ENCODE results near the gene TMTC1.
"Not testable (repeated sequence)": the region's sequence is repeated elsewhere in the genome, so short reads cannot be mapped to it uniquely, and the experiment has no call there.

The TMTC1 gene

GRCh38 chr12:29656762-29657538 is 126.8 kb downstream of the TMTC1 start:
- no peak for DNase-seq

- no peak for DNase-seq
Measured at GRCh38 chr12:29655861-29656260, 127.9 kb downstream of the TMTC1 start.

GRCh38 chr12:29653286-29653685 is 130.5 kb downstream of the TMTC1 start:
- no peak for DNase-seq

GRCh38 chr12:29650371-29650770 is 133.4 kb downstream of the TMTC1 start:
- no peak for DNase-seq

- DNase-seq, result no peak
Measured at GRCh38 chr12:29649722-29650121, 134.0 kb downstream of the TMTC1 start.

- DNase-seq, result no peak
Measured at GRCh38 chr12:29644536-29645162, 139.1 kb downstream of the TMTC1 start.

- no peak for DNase-seq
Measured at GRCh38 chr12:29640589-29641345, 143.0 kb downstream of the TMTC1 start.

GRCh38 chr12:29639893-29640495 is 143.7 kb downstream of the TMTC1 start:
- DNase-seq, result no peak

GRCh38 chr12:29638528-29638927 is 145.2 kb downstream of the TMTC1 start:
- DNase-seq, result no peak

GRCh38 chr12:29634057-29634456 is 149.7 kb downstream of the TMTC1 start:
- DNase-seq, result no peak

GRCh38 chr12:29630164-29630563 is 153.6 kb downstream of the TMTC1 start:
- not testable (repeated sequence) for DNase-seq

GRCh38 chr12:29627221-29627620 is 156.5 kb downstream of the TMTC1 start:
- DNase-seq, result no peak

GRCh38 chr12:29625359-29625953 is 158.3 kb downstream of the TMTC1 start:
- no peak for DNase-seq

- DNase-seq, result no peak
Measured at GRCh38 chr12:29622251-29622650, 161.5 kb downstream of the TMTC1 start.

GRCh38 chr12:29620030-29620429 is 163.7 kb downstream of the TMTC1 start:
- no peak for DNase-seq

- no peak for DNase-seq
Measured at GRCh38 chr12:29617407-29617803, 166.3 kb downstream of the TMTC1 start.

- no peak for DNase-seq
Measured at GRCh38 chr12:29616664-29617406, 166.9 kb downstream of the TMTC1 start.

- no peak for DNase-seq
Measured at GRCh38 chr12:29614694-29615325, 168.9 kb downstream of the TMTC1 start.

GRCh38 chr12:29612912-29613311 is 170.8 kb downstream of the TMTC1 start:
- DNase-seq, result no peak

- no peak for DNase-seq
Measured at GRCh38 chr12:29611906-29612305, 171.8 kb downstream of the TMTC1 start.

GRCh38 chr12:29610473-29611170 is 173.1 kb downstream of the TMTC1 start:
- no peak for DNase-seq

Measured in hematopoietic multipotent progenitor cell treated with erythropoietin and hydrocortisone succinate and interleukin-3 and kit ligand, for 6 days (in vitro differentiated cells).